Measurements from ENCODE around the gene FAM13A.
A peak's percentile ranks its signal among the peaks of the same experiment; 100 is the strongest.

The FAM13A gene

GRCh38 chr4:89042055-89042454 is 14.9 kb downstream of the FAM13A start:
- H3K27ac ChIP-seq: no peak overlapping the region
- TF ChIP-seq CTCF (conservative IDR thresholded peaks at IDR 0.05): no peak

GRCh38 chr4:89039730-89040338 is 17.2 kb downstream of the FAM13A start:
- no peak for TF ChIP-seq CTCF (conservative IDR thresholded peaks at IDR 0.05)
- H3K27ac ChIP-seq: no peak overlapping the region

- no peak overlapping the region for H3K27ac ChIP-seq
- TF ChIP-seq CTCF (conservative IDR thresholded peaks at IDR 0.05): no peak
Measured at GRCh38 chr4:89036535-89036934, 20.4 kb downstream of the FAM13A start.

GRCh38 chr4:89031272-89031671 is 25.7 kb downstream of the FAM13A start:
- TF ChIP-seq CTCF (conservative IDR thresholded peaks at IDR 0.05): no peak

GRCh38 chr4:89029591-89029990 is 27.4 kb downstream of the FAM13A start:
- H3K27ac ChIP-seq: peak overlapping the region; percentile 69
- no peak for TF ChIP-seq CTCF (conservative IDR thresholded peaks at IDR 0.05)

More at GRCh38 chr4:89031272-89031671, 25.7 kb downstream of the FAM13A start:
- H3K27ac ChIP-seq: peak overlapping the region; percentile 69; the same call in 1 of the 2 replicates

GRCh38 chr4:89026542-89026941 is 30.4 kb downstream of the FAM13A start:
- TF ChIP-seq CTCF (conservative IDR thresholded peaks at IDR 0.05): no peak

GRCh38 chr4:89024051-89024675 is 32.8 kb downstream of the FAM13A start:
- peak; percentile 87 for TF ChIP-seq CTCF (conservative IDR thresholded peaks at IDR 0.05)
- no peak overlapping the region for H3K27ac ChIP-seq

More at GRCh38 chr4:89026542-89026941, 30.4 kb downstream of the FAM13A start:
- H3K27ac ChIP-seq: no peak overlapping the region
